ENCODE results near the gene KRTAP5-7. TPM values are rescaled to one million over a fixed set of nuclear protein-coding genes. Genes with fewer than 3 reads are reported as not detected.
"Not testable (repeated sequence)": the region's sequence is repeated elsewhere in the genome, so short reads cannot be mapped to it uniquely, and the experiment has no call there.

The KRTAP5-7 gene
- total RNA-seq, 4 donors from 2014 or later, result not detected

DNA sequence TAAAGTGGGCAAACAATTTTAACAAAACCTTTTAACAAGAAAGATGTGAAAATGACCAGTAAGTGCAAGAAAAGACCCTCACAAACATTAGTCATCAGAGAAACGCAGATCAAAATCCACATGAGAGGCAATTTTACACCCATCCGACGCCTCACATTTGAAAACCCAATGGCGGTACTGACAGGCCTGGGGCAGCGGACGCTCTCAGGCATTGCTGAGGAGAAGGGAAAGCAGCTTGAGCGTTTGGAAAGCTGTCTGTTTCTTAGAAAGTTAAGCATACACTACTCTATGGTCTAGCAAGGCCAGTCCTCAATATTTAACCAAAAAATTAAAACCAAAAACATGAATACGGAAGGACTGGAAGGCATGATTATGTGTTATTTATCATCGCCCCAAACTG lies 8.8 kb downstream of the KRTAP5-7 start:
- Histone ChIP-seq H3K36me3 (no peaks in the 10 kb centered on the region), H3K9me3 (no peaks in the 10 kb centered on the region), H3K4me3 (no peak overlapping the region), H3K27me3 (no peaks in the 10 kb centered on the region), H3K4me1 (no peaks in the 10 kb centered on the region), H3K27ac (replicated peaks in 1 of 4) (no peak overlapping the region)
- intact Hi-C loops (cut with DNase I), result no loop called here
- TF ChIP-seq EP300 (IDR thresholded peaks at IDR 0.05), result no peak
- TF ChIP-seq, protein P1, sequence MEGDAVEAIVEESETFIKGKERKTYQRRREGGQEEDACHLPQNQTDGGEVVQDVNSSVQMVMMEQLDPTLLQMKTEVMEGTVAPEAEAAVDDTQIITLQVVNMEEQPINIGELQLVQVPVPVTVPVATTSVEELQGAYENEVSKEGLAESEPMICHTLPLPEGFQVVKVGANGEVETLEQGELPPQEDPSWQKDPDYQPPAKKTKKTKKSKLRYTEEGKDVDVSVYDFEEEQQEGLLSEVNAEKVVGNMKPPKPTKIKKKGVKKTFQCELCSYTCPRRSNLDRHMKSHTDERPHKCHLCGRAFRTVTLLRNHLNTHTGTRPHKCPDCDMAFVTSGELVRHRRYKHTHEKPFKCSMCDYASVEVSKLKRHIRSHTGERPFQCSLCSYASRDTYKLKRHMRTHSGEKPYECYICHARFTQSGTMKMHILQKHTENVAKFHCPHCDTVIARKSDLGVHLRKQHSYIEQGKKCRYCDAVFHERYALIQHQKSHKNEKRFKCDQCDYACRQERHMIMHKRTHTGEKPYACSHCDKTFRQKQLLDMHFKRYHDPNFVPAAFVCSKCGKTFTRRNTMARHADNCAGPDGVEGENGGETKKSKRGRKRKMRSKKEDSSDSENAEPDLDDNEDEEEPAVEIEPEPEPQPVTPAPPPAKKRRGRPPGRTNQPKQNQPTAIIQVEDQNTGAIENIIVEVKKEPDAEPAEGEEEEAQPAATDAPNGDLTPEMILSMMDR (IDR thresholded peaks at IDR 0.05), result no peak
- no peak for TF ChIP-seq POLR2AphosphoS5 (IDR thresholded peaks at IDR 0.05)
- no peak for TF ChIP-seq POLR2A (IDR thresholded peaks at IDR 0.05; ENCODE audit: low read depth)
- WGBS, result 92% methylated on average over 9 of the region's 9 CpGs
- no peak for DNase-seq (ENCODE audit: extremely low spot score)

DNA sequence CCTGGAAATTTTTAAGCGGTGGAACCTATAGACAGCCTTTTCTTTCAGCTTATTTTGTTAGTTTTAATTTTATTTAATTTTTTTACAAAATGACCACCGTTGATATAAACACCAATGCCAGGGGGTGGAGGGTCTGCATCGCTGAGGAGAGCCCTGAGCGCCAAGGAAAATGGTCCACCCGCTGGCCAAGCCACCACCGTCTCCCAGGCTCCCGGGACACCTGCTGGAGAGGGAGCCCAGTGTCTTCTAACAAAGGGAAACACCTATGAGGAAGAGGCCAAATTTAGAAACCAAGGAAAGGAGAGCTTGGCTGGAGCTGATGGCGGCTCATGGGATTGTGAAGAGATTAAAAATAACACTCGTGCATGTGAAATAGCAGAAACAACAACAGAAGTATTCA lies 10.5 kb downstream of the KRTAP5-7 start:
- Histone ChIP-seq H3K27me3 (no peaks in the 10 kb centered on the region), H3K36me3 (no peaks in the 10 kb centered on the region), H3K4me3 (no peak overlapping the region), H3K9me3 (no peaks in the 10 kb centered on the region), H3K27ac (replicated peaks in 1 of 4) (no peak overlapping the region), H3K4me1 (no peaks in the 10 kb centered on the region)
- WGBS, result 78% methylated on average over 9 of the region's 9 CpGs
- no peak for TF ChIP-seq POLR2A (IDR thresholded peaks at IDR 0.05; ENCODE audit: low read depth)
- TF ChIP-seq, protein P1 (IDR thresholded peaks at IDR 0.05), result no peak
- TF ChIP-seq POLR2AphosphoS5 (IDR thresholded peaks at IDR 0.05), result no peak
- TF ChIP-seq EP300 (IDR thresholded peaks at IDR 0.05), result no peak
- DNase-seq (ENCODE audit: extremely low spot score), result no peak
- intact Hi-C loops (cut with DNase I), result no loop called here

DNA sequence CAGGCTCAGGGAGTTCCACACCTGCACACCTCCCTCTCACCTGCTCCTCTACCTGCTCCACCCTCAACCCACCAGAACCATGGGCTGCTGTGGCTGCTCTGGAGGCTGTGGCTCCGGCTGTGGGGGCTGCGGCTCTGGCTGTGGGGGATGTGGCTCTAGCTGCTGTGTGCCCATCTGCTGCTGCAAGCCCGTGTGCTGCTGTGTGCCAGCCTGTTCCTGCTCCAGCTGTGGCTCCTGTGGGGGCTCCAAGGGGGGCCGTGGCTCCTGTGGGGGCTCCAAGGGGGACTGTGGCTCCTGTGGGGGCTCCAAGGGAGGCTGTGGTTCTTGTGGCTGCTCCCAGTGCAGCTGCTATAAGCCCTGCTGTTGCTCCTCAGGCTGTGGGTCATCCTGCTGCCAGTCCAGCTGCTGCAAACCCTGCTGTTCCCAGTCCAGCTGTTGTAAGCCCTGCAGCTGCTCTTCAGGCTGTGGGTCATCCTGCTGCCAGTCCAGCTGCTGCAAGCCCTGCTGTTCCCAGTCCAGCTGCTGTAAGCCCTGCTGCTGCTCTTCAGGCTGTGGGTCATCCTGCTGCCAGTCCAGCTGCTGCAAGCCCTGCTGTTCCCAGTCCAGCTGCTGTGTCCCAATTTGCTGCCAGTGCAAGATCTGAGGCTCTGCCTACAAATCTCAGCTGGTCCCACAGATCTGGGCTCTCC lies 11.1 kb downstream of the KRTAP5-7 start, which contains the start of gene KRTAP5-8:
Gene KRTAP5-8 (plus strand): TSS at position 49 of the 689 bp plus-strand sequence. CDS start 31 bp downstream, at position 80.
- H3K9me3 ChIP-seq; H3K4me3 ChIP-seq; H3K27ac ChIP-seq (replicated peaks in 1 of 4); H3K27me3 ChIP-seq; H3K36me3 ChIP-seq; DNase-seq (ENCODE audit: extremely low spot score); H3K4me1 ChIP-seq; intact Hi-C loops (cut with DNase I): not testable (repeated sequence)
- no CpG with 5 or more reads among the region's 4 CpGs for WGBS

DNA sequence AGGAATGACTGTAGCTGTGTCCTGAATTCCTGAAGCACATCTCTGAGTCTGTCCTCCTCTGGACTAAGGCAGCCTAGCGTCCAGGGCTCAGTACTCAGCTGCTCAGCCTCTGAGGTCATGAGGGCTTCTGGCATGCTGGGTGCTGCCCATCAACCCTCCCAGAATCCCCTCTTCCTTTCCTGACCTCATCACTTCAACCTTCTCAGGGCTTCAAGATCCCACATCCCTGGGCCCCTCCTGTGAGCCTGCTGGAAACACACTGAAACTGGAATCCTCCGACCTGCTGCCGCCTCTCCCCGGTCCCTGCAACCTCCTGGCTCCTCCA lies 11.6 kb downstream of the KRTAP5-7 start:
- Histone ChIP-seq H3K27me3 (peaks cover 0 to 7% (median 0%) of the 10 kb centered on the region in 4 donors), H3K36me3 (no peaks in the 10 kb centered on the region), H3K4me1 (no peaks in the 10 kb centered on the region), H3K27ac (replicated peaks in 1 of 4) (no peak overlapping the region), H3K4me3 (no peak overlapping the region), H3K9me3 (no peaks in the 10 kb centered on the region)
- no peak for DNase-seq (ENCODE audit: extremely low spot score)
- TF ChIP-seq POLR2A (IDR thresholded peaks at IDR 0.05; ENCODE audit: low read depth) (no peak), POLR2AphosphoS5 (IDR thresholded peaks at IDR 0.05) (no peak), EP300 (IDR thresholded peaks at IDR 0.05) (no peak)
- TF ChIP-seq, protein P1 (IDR thresholded peaks at IDR 0.05), result no peak
- WGBS, result 80% methylated on average over 4 of the region's 4 CpGs
- intact Hi-C loops (cut with DNase I), result no loop called here

DNA sequence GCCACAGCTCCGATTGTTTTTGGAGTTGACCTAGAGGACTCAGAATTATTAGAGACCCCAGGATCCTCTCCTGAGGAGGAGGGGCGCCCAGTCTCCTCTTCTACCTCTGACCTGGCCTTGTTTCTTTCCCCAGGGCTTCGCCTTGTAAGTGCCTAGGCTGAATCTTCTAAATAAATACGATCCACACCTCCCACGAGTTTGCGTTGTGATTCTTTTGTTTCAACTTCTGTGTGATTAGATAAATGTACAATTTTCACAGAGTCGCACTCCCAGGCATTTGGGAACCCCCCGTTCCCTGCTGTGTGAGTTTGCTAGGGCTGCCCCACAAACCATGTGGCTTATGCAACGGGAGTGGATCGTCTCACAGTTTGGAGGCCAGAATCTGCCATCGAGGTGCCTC lies 11.9 kb downstream of the KRTAP5-7 start:
- peaks cover 0 to 7% (median 0%) of the 10 kb centered on the region in 4 donors for H3K27me3 ChIP-seq
- no peaks in the 10 kb centered on the region for H3K36me3 ChIP-seq
- H3K4me3 ChIP-seq, result no peak overlapping the region
- intact Hi-C loops (cut with DNase I), result no loop called here
- no peak for DNase-seq (ENCODE audit: extremely low spot score)
- WGBS, result 85% methylated on average over 11 of the region's 11 CpGs
- no peaks in the 10 kb centered on the region for H3K9me3 ChIP-seq
- H3K4me1 ChIP-seq, result no peaks in the 10 kb centered on the region
- no peak overlapping the region for H3K27ac ChIP-seq (replicated peaks in 1 of 4)
- TF ChIP-seq EP300 (IDR thresholded peaks at IDR 0.05) (no peak), POLR2AphosphoS5 (IDR thresholded peaks at IDR 0.05) (no peak), POLR2A (IDR thresholded peaks at IDR 0.05; ENCODE audit: low read depth) (no peak)
- TF ChIP-seq, protein P1 (IDR thresholded peaks at IDR 0.05), result no peak

DNA sequence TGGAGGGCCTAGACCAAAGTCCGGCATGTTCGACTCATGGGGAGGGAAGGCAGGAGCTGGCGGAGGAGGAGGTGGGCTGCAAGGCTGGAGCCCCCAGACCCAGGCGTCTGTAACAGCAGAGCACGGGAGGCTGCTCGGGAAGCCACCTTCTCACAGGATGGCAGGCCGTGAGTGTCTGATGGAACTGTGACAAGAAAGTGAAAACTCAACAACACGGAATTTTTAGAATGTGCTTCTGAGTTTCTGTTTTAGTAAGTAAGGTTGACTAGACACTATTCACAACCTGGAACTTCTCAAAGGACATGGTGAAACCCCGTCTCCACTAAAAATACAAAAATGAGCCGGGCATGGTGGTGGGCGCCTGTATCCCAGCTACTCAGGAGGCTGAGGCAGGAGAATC lies 12.9 kb downstream of the KRTAP5-7 start:
- WGBS, result 95% methylated on average over 11 of the region's 11 CpGs
- H3K4me1 ChIP-seq; intact Hi-C loops (cut with DNase I); H3K27me3 ChIP-seq; H3K36me3 ChIP-seq; H3K4me3 ChIP-seq; DNase-seq (ENCODE audit: extremely low spot score); H3K27ac ChIP-seq (replicated peaks in 1 of 4); H3K9me3 ChIP-seq: not testable (repeated sequence)

DNA sequence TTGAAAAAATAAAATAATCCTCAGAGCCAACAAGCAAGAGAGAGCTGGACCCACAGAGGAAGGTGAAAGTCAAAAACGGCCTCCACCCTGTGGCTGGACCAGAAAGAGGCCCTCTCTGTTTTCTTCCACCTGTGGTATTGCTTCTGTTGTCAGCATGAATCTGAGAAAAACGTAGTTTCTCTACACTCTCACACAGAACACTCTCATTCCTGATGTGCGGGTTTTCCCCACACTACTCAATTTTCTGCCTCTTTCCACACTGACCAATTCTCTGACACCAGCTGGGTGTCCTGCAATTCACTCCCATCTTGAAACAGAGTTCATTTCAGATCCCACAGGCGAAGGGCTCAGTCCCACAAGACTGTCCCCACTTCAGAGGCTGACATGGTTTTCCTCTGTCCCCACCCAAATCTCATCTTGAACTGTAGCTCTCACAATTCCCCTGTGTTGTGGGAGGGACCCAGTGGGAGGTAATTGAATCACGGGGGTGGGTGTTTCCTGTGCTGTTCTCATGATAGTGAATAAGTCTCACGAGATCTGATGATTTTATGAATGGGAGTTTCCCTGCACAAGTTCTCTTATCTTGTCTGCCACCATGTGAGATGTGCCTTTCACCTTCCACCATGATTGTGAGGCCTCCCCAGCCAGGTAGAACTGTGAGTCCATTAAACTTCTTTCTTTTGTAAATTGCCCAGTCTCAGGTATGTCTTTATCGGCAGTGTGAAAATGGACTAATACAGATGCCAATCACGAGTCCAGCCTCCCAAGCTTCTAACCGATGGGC lies 13.6 kb downstream of the KRTAP5-7 start:
- H3K36me3 ChIP-seq; DNase-seq (ENCODE audit: extremely low spot score); H3K4me3 ChIP-seq; intact Hi-C loops (cut with DNase I); H3K9me3 ChIP-seq; H3K4me1 ChIP-seq; H3K27ac ChIP-seq (replicated peaks in 1 of 4): not testable (repeated sequence)
- peaks cover 0 to 13% (median 0%) of the 10 kb centered on the region in 4 donors for H3K27me3 ChIP-seq
- 91% methylated on average over 9 of the region's 9 CpGs for WGBS

Measured in esophagus muscularis mucosa (tissue), 4 donors.